Panc1 (cell line): ENCODE measurements around the gene TRIM37. TPM values are rescaled to one million over a fixed set of nuclear protein-coding genes. Genes with fewer than 3 reads are reported as not detected.
"Not testable (repeated sequence)": the region's sequence is repeated elsewhere in the genome, so short reads cannot be mapped to it uniquely, and the experiment has no call there.

Source experiments
- ATAC-seq: fragments of 200-7000 bp; cut with Tn5 transposase; 2 replicates; pipeline ENCODE4 v1.9.1; 2020; ENCODE audit warnings: mild to moderate bottlenecking, moderate library complexity
- BruUV-seq: library from RNA; stranded (reverse); fragments of 400-500 nt; replicated peaks from 2 replicates; lab custom pipeline; 2021; lab: Mats Ljungman, UMichigan
- CTCF ChIA-PET: fragments of 300-600 bp; sonication (Branson Sonifier 250); formaldehyde crosslinking; loops from one replicate; lab custom pipeline; 2022; ENCODE audit warnings: antibody characterized with exemption; lab: Charles Lee
- POLR2A ChIA-PET: fragments of 300-600 bp; sonication (Branson Sonifier 250); formaldehyde crosslinking; loops from one replicate; lab custom pipeline; 2022; ENCODE audit warnings: antibody characterized with exemption; lab: Charles Lee
- DNase-seq: peaks from one replicate; pipeline ENCODE4 v3.0.0-alpha.2; 2010; ENCODE audit warnings: low read depth, low spot score
- H3K27ac ChIP-seq: 2 replicates; pipeline ENCODE4 v1.5.1; 2011; ENCODE audit warnings: mild to moderate bottlenecking, low read length, inconsistent platforms
- H3K27me3 ChIP-seq: fragments of 200-500 bp; sonication (Bioruptor generic); 2 replicates; pipeline ENCODE4 v1.6.0; 2014; ENCODE audit warnings: low read length, inconsistent platforms; ENCODE audit not compliant: control insufficient read depth, insufficient read depth
- H3K36me3 ChIP-seq: fragments of 200-500 bp; sonication (Bioruptor generic); 2 replicates; pipeline ENCODE4 v1.5.1; 2014; ENCODE audit warnings: inconsistent platforms, mild to moderate bottlenecking, low read length, moderate library complexity; ENCODE audit not compliant: control insufficient read depth, insufficient read depth
- H3K4me1 ChIP-seq: 2 replicates; pipeline ENCODE4 v1.5.1; 2011; ENCODE audit warnings: inconsistent platforms, mild to moderate bottlenecking, low read length, moderate library complexity; ENCODE audit not compliant: control insufficient read depth, insufficient read depth
- H3K4me3 ChIP-seq, 2 experiments: 2 replicates each; pipeline ENCODE4 v1.5.1; 2011 to 2012; ENCODE audit warnings: low read depth in 2 of 2, low read length in 2 of 2, mild to moderate bottlenecking in 2 of 2, inconsistent platforms in 1 of 2, moderate library complexity in 1 of 2
- H3K9me3 ChIP-seq: fragments of 200-500 bp; sonication (Bioruptor generic); 2 replicates; pipeline ENCODE4 v1.5.1; 2014; ENCODE audit warnings: low read depth, mild to moderate bottlenecking, inconsistent platforms, low read length, moderate library complexity; ENCODE audit not compliant: control insufficient read depth, insufficient read depth
- CTCF ChIP-seq: fragments of 450-650 bp; IDR thresholded peaks from 2 replicates; pipeline ENCODE4 v1.5.1; 2017; ENCODE audit warnings: mild to moderate bottlenecking
- POLR2AphosphoS5 ChIP-seq: IDR thresholded peaks from 2 replicates; pipeline ENCODE4 v1.6.1; 2012; ENCODE audit warnings: mild to moderate bottlenecking, low read depth, low read length, moderate library complexity
- REST ChIP-seq, 2 experiments: IDR thresholded peaks; 2 replicates each; pipeline ENCODE4 v1.6.1; 2011 to 2012; ENCODE audit warnings: low read depth in 2 of 2, control low read depth in 1 of 2, low read length in 1 of 2, mild to moderate bottlenecking in 1 of 2, moderate library complexity in 1 of 2; ENCODE audit not compliant: insufficient read depth in 1 of 2
- SIN3A ChIP-seq: IDR thresholded peaks from 2 replicates; pipeline ENCODE4 v1.6.1; 2012; ENCODE audit warnings: low read depth, mild to moderate bottlenecking, low read length, moderate library complexity, borderline replicate concordance; ENCODE audit not compliant: insufficient read depth
- TCF7L2 ChIP-seq: IDR thresholded peaks from 2 replicates; pipeline ENCODE4 v1.6.1; 2011; ENCODE audit warnings: mild to moderate bottlenecking, low read depth, low read length, inconsistent platforms
- in situ Hi-C: cut with HindIII; loops from 2 replicates; pipeline ENCODE4 v1.10.0; 2016; ENCODE audit warnings: low sequenced_read_pairs, low pct_unique_long_range_greater_than_20kb
- intact Hi-C: fragments of 100-400 bp; cut with micrococcal nuclease; formaldehyde crosslinking; loops from one replicate; pipeline ENCODE4 v1.10.0; 2022; ENCODE audit not compliant: unreplicated experiment
- total RNA-seq: library from RNA; stranded (reverse); gene quantifications from one replicate; pipeline ENCODE4 v1.2.1, GENCODE V29; 2021; ENCODE audit not compliant: unreplicated experiment

The TRIM37 gene
- total RNA-seq, 1 experiment from 2014 or later, result 43.3 TPM

GRCh38 chr17:59093145-59093701 is 13.5 kb downstream of the TRIM37 start:
- ChIA-PET POLR2A (interaction anchor here (0.6 kb wide), 1 partner anchor 11 kb away, joined by 3 read pairs; no protein-coding TSS in a partner anchor), CTCF (no interaction called here)
- DNase-seq (no peak), ATAC-seq (peak; percentile 55; the same call in 1 of the 2 replicates)
- in situ Hi-C loops, result no loop called here
- Histone ChIP-seq H3K27me3 (no peaks in the 10 kb centered on the region), H3K27ac (peak overlapping the region; percentile 81), H3K36me3 (peaks cover 2% of the 10 kb centered on the region; the same call in 1 of the 2 replicates), H3K4me3 (peak overlapping the region; percentile 1 to 14; a peak in 2 of 4 replicates), H3K9me3 (no peaks in the 10 kb centered on the region), H3K4me1 (peaks cover 24% of the 10 kb centered on the region)
- TF ChIP-seq SIN3A, result no peak
- no peak for TF ChIP-seq TCF7L2
- TF ChIP-seq REST (IDR thresholded peaks at IDR 0.05; ENCODE audit: insufficient read depth in 1 of 2, low read depth in 2 of 2, low read length in 1 of 2), result no peak
- TF ChIP-seq CTCF, result no peak
- TF ChIP-seq POLR2AphosphoS5, result no peak
- TSS peak; percentile 47 for BruUV-seq
- intact Hi-C loops, result no loop called here

GRCh38 chr17:59090593-59090992 is 16.1 kb downstream of the TRIM37 start:
- H3K4me1 ChIP-seq, result peaks cover 20% of the 10 kb centered on the region
- CTCF ChIA-PET, H3K27ac ChIP-seq, BruUV-seq, intact Hi-C loops, in situ Hi-C loops, DNase-seq, ATAC-seq, H3K36me3 ChIP-seq, H3K9me3 ChIP-seq, H3K27me3 ChIP-seq, H3K4me3 ChIP-seq: not testable (repeated sequence)
- POLR2A ChIA-PET, result interaction anchor here (0.5 kb wide), 1 partner anchor 589 kb away, joined by 6 read pairs; no protein-coding TSS in a partner anchor

- intact Hi-C loops, result no loop called here
- Histone ChIP-seq H3K4me1 (no peaks in the 10 kb centered on the region), H3K9me3 (no peaks in the 10 kb centered on the region), H3K27ac (no peak overlapping the region), H3K27me3 (no peaks in the 10 kb centered on the region), H3K36me3 (peaks cover 16% of the 10 kb centered on the region), H3K4me3 (no peak overlapping the region)
- BruUV-seq, result no TSS peak
- TF ChIP-seq SIN3A (no peak), TCF7L2 (no peak), POLR2AphosphoS5 (no peak), REST (IDR thresholded peaks at IDR 0.05; ENCODE audit: insufficient read depth in 1 of 2, low read depth in 2 of 2, low read length in 1 of 2) (no peak), CTCF (no peak)
- in situ Hi-C loops, result no loop called here
- POLR2A ChIA-PET, result no interaction called here
- ATAC-seq (no peak), DNase-seq (no peak)
- CTCF ChIA-PET, result no interaction called here
These were observed 22.5 kb downstream of the TRIM37 start for GRCh38 chr17:59084154-59084553.
